Left ventricle myocardium inferior (tissue), 1 donor: Measurements from ENCODE around the gene TMPRSS5. TPM values are rescaled to one million over a fixed set of nuclear protein-coding genes. Genes with fewer than 3 reads are reported as not detected.
"Not testable (repeated sequence)": the region's sequence is repeated elsewhere in the genome, so short reads cannot be mapped to it uniquely, and the experiment has no call there.

Experiments
- DNase-seq: peaks from one replicate; pipeline ENCODE4 v3.0.0-alpha.2; 2020
- H3K27ac ChIP-seq: fragments of 200-600 bp; replicated peaks from 2 replicates; pipeline ENCODE4 v1.8.0; 2021
- H3K27me3 ChIP-seq: fragments of 200-600 bp; 2 replicates; pipeline ENCODE4 v1.8.0; 2021; ENCODE audit warnings: low read depth
- H3K36me3 ChIP-seq: fragments of 200-600 bp; 2 replicates; pipeline ENCODE4 v1.8.0; 2021
- H3K4me1 ChIP-seq: fragments of 200-600 bp; 2 replicates; pipeline ENCODE4 v1.8.0; 2021
- H3K4me3 ChIP-seq: fragments of 200-600 bp; 2 replicates; pipeline ENCODE4 v1.8.0; 2021; ENCODE audit warnings: mild to moderate bottlenecking, moderate library complexity
- H3K9me3 ChIP-seq: fragments of 200-600 bp; replicated peaks from 2 replicates; pipeline ENCODE4 v1.8.0; 2021
- CTCF ChIP-seq: fragments of 200-600 bp; IDR thresholded peaks from 2 replicates; pipeline ENCODE4 v1.8.0; 2021; ENCODE audit warnings: antibody characterized with exemption, mild to moderate bottlenecking, borderline replicate concordance
- intact Hi-C: fragments of 100-400 bp; cut with micrococcal nuclease; formaldehyde crosslinking; loops from one replicate; pipeline ENCODE4 v1.11.0; 2022
- total RNA-seq: library from RNA; stranded (reverse); fragmentation: NEBNext Ultra II Directional; extraction: Animal tissue kit (Norgen Biotek cat#: 25700); gene quantifications from one replicate; pipeline ENCODE4 v1.2.1, GENCODE V29; 2021
- donor health status: DM: no; HTN: yes; CAD: no; lungs with severe emphysema.

Gene TMPRSS5
- total RNA-seq, 1 donor from 2014 or later, result 0.47 TPM

- DNase-seq, result no peak
- Histone ChIP-seq H3K36me3 (peaks cover 20% of the 10 kb centered on the region), H3K9me3 (no peaks in the 10 kb centered on the region), H3K4me3 (no peak overlapping the region), H3K27ac (no peak overlapping the region), H3K27me3 (no peaks in the 10 kb centered on the region), H3K4me1 (peaks cover 12% of the 10 kb centered on the region)
- no peak for TF ChIP-seq CTCF
- intact Hi-C loops, result no loop called here
Observed at GRCh38 chr11:113722934-113723333, 16.8 kb upstream of the TMPRSS5 start.

GRCh38 chr11:113722221-113722620, 16.1 kb upstream of the TMPRSS5 start:
- no peak for TF ChIP-seq CTCF
- Histone ChIP-seq H3K4me3 (no peak overlapping the region), H3K9me3 (no peaks in the 10 kb centered on the region), H3K36me3 (peaks cover 22% of the 10 kb centered on the region), H3K27me3 (no peaks in the 10 kb centered on the region), H3K4me1 (peaks cover 12% of the 10 kb centered on the region), H3K27ac (no peak overlapping the region)
- DNase-seq, result no peak
- intact Hi-C loops, result no loop called here

- H3K27ac ChIP-seq, result no peak overlapping the region
- intact Hi-C loops, result no loop called here
- peaks cover 12% of the 10 kb centered on the region for H3K4me1 ChIP-seq
- TF ChIP-seq CTCF, result no peak
- H3K9me3 ChIP-seq, result no peaks in the 10 kb centered on the region
- H3K4me3 ChIP-seq, result no peak overlapping the region
- DNase-seq, result no peak
- no peaks in the 10 kb centered on the region for H3K27me3 ChIP-seq
- H3K36me3 ChIP-seq, result peaks cover 22% of the 10 kb centered on the region
Observed at GRCh38 chr11:113721462-113722066, 15.5 kb upstream of the TMPRSS5 start.

GRCh38 chr11:113720478-113720877, 14.4 kb upstream of the TMPRSS5 start:
- DNase-seq, H3K9me3 ChIP-seq, H3K27me3 ChIP-seq, H3K27ac ChIP-seq, H3K4me3 ChIP-seq, intact Hi-C loops: not testable (repeated sequence)
- H3K4me1 ChIP-seq, result peaks cover 12% of the 10 kb centered on the region
- peaks cover 22% of the 10 kb centered on the region for H3K36me3 ChIP-seq

- no peak overlapping the region for H3K4me3 ChIP-seq
- no peak overlapping the region for H3K27ac ChIP-seq
- no peaks in the 10 kb centered on the region for H3K4me1 ChIP-seq
- peaks cover 45% of the 10 kb centered on the region for H3K36me3 ChIP-seq
- TF ChIP-seq CTCF, result no peak
- no peak for DNase-seq
- no peaks in the 10 kb centered on the region for H3K27me3 ChIP-seq
- intact Hi-C loops, result no loop called here
- peaks cover 9% of the 10 kb centered on the region for H3K9me3 ChIP-seq
Observed at GRCh38 chr11:113715882-113716625, 9.9 kb upstream of the TMPRSS5 start.

- no peak overlapping the region for H3K27ac ChIP-seq
Observed at GRCh38 chr11:113715273-113715672, 9.2 kb upstream of the TMPRSS5 start.

More at GRCh38 chr11:113715273-113715672, 9.2 kb upstream of the TMPRSS5 start:
- Histone ChIP-seq H3K9me3 (peaks cover 15% of the 10 kb centered on the region), H3K4me1 (no peaks in the 10 kb centered on the region), H3K36me3 (peaks cover 50% of the 10 kb centered on the region), H3K27me3 (no peaks in the 10 kb centered on the region), H3K4me3 (no peak overlapping the region)
- no peak for DNase-seq
- no peak for TF ChIP-seq CTCF
- intact Hi-C loops, result no loop called here
